Tibial artery (tissue), 4 donors: ENCODE results near the gene EMC8.

ENCODE experiments used
- DNase-seq, 2 donors: peaks; one replicate each; pipeline ENCODE4 v3.0.0-alpha.2; 2019
- H3K27ac ChIP-seq, 2 donors: fragments of 200-600 bp; sonication (generic) in 1 of 2; 1 replicate in 1 of 2; 2 replicates in 1 of 2; pipeline ENCODE4 v1.5.1; 2018 to 2019; ENCODE audit warnings: mild to moderate bottlenecking in 1 of 2
- H3K27me3 ChIP-seq, 2 donors: fragments of 200-600 bp; sonication (generic) in 1 of 2; one replicate each; pipeline versions ENCODE4 v1.5.1 to v1.6.0; 2016 to 2019
- H3K36me3 ChIP-seq, 3 donors: fragments of 200-600 bp; sonication (generic) in 2 of 3; one replicate each; pipeline ENCODE4 v1.5.1; 2016 to 2019; ENCODE audit warnings: mild to moderate bottlenecking in 2 of 3
- H3K4me1 ChIP-seq, 4 donors: fragments of 200-600 bp; sonication (generic) in 2 of 4; 1 replicate in 3 of 4; 2 replicates in 1 of 4; pipeline ENCODE4 v1.5.1; 2016 to 2019
- H3K4me3 ChIP-seq, 2 donors: fragments of 200-600 bp; sonication (generic) in 1 of 2; 1 replicate in 1 of 2; 2 replicates in 1 of 2; pipeline ENCODE4 v1.5.1; 2018 to 2019; ENCODE audit warnings: mild to moderate bottlenecking in 2 of 2
- H3K9me3 ChIP-seq, 3 donors: fragments of 200-600 bp; sonication (generic) in 1 of 3; one replicate each; pipeline ENCODE4 v1.5.1; 2016 to 2019
- intact Hi-C: fragments of 100-400 bp; cut with DNase I; formaldehyde crosslinking; loops from one replicate; pipeline ENCODE4 v1.15.0; 2023; ENCODE audit warnings: low total_unique reads
- TF ChIP-seq, protein P1 (sequence below), 2 experiments: fragments of 200-600 bp in 1 of 2; fragments of 450-650 bp in 1 of 2; IDR thresholded peaks; one replicate each; pipeline ENCODE4 v1.5.1; 2017 to 2019; ENCODE audit warnings: antibody characterized with exemption in 2 of 2, mild to moderate bottlenecking in 1 of 2, moderate library complexity in 1 of 2

Gene EMC8

GRCh38 chr16:85774136-85774535, 25.2 kb downstream of the EMC8 start:
- TF ChIP-seq, protein P1, sequence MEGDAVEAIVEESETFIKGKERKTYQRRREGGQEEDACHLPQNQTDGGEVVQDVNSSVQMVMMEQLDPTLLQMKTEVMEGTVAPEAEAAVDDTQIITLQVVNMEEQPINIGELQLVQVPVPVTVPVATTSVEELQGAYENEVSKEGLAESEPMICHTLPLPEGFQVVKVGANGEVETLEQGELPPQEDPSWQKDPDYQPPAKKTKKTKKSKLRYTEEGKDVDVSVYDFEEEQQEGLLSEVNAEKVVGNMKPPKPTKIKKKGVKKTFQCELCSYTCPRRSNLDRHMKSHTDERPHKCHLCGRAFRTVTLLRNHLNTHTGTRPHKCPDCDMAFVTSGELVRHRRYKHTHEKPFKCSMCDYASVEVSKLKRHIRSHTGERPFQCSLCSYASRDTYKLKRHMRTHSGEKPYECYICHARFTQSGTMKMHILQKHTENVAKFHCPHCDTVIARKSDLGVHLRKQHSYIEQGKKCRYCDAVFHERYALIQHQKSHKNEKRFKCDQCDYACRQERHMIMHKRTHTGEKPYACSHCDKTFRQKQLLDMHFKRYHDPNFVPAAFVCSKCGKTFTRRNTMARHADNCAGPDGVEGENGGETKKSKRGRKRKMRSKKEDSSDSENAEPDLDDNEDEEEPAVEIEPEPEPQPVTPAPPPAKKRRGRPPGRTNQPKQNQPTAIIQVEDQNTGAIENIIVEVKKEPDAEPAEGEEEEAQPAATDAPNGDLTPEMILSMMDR (IDR thresholded peaks at IDR 0.05), result no peak
- intact Hi-C loops, result no loop called here
- peaks cover 22 to 38% (median 30%) of the 10 kb centered on the region in 3 donors for H3K36me3 ChIP-seq

DNA sequence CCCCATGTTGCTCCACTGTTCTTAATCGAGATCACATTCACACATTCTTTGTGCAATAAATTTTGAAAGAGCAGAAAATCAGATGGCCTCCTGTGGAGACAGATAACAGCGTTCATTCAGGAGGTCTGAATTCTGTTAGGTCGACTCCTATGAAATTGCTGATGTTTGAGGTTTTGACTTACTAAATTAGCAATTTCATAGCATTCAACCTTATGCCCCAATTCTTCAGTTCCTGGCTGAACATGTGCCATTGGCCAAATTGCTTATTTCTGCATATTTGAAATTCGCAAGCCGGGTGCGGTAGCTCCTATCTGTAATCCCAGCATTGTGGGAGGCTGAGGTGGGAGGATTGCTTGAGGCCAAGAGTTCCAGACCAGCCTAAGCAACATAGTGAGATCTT, 26.3 kb downstream of the EMC8 start:
- Histone ChIP-seq H3K4me3 (no peak overlapping the region), H3K27ac (no peak overlapping the region), H3K36me3 (peaks cover 11 to 27% (median 19%) of the 10 kb centered on the region in 3 donors), H3K9me3 (no peaks in the 10 kb centered on the region), H3K4me1 (no peaks in the 10 kb centered on the region), H3K27me3 (no peaks in the 10 kb centered on the region)
- TF ChIP-seq, protein P1 (IDR thresholded peaks at IDR 0.05), result no peak
- DNase-seq, result no peak
- intact Hi-C loops, result no loop called here

More at GRCh38 chr16:85774136-85774535, 25.2 kb downstream of the EMC8 start:
- DNase-seq, result no peak
- Histone ChIP-seq H3K4me1 (no peaks in the 10 kb centered on the region), H3K27me3 (no peaks in the 10 kb centered on the region), H3K9me3 (no peaks in the 10 kb centered on the region), H3K4me3 (no peak overlapping the region), H3K27ac (no peak overlapping the region)

DNA sequence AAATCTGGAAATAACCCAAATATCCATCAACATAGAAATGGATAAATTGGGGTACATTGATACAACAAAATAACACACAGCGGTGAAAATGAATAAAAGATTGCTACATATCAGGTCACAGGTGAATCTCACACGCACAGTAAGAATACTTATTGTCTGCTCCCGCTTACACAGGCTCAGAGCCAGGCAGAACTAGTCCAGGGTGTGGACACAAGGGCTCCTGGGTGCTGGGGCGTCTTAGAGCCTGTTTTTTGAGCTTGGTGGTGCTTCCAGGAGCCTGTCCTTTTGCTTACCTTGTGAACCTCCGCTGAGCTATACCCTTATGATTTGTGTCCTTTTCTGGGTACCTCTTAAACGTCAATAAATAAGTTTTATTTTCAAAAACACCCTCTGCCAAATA, 28.6 kb downstream of the EMC8 start:
- no peak for DNase-seq
- Histone ChIP-seq H3K4me3 (no peak overlapping the region), H3K27ac (no peak overlapping the region), H3K9me3 (no peaks in the 10 kb centered on the region), H3K4me1 (no peaks in the 10 kb centered on the region), H3K36me3 (peaks cover 6 to 20% (median 9%) of the 10 kb centered on the region in 3 donors), H3K27me3 (peaks cover 0 to 3% of the 10 kb centered on the region in 2 donors)
- TF ChIP-seq, protein P1 (IDR thresholded peaks at IDR 0.05), result no peak
- intact Hi-C loops, result no loop called here

- intact Hi-C loops, result no loop called here
- H3K27me3 ChIP-seq, result peaks cover 0 to 13% of the 10 kb centered on the region in 2 donors
- H3K36me3 ChIP-seq, result peaks cover 0 to 9% (median 0%) of the 10 kb centered on the region in 3 donors
- H3K4me3 ChIP-seq, result no peak overlapping the region
- no peak overlapping the region for H3K27ac ChIP-seq
- H3K9me3 ChIP-seq, result no peaks in the 10 kb centered on the region
- TF ChIP-seq, protein P1 (IDR thresholded peaks at IDR 0.05), result no peak
- DNase-seq, result no peak
- no peaks in the 10 kb centered on the region for H3K4me1 ChIP-seq
Observed at GRCh38 chr16:85768199-85768598, 31.1 kb downstream of the EMC8 start.

- DNase-seq, result no peak
- Histone ChIP-seq H3K36me3 (peaks cover 0 to 9% (median 0%) of the 10 kb centered on the region in 3 donors), H3K27me3 (peaks cover 0 to 20% of the 10 kb centered on the region in 2 donors), H3K9me3 (no peaks in the 10 kb centered on the region), H3K27ac (no peak overlapping the region), H3K4me1 (no peaks in the 10 kb centered on the region), H3K4me3 (no peak overlapping the region)
- TF ChIP-seq, protein P1 (IDR thresholded peaks at IDR 0.05), result no peak
- intact Hi-C loops, result no loop called here
Observed at GRCh38 chr16:85767531-85767930, 31.8 kb downstream of the EMC8 start.

GRCh38 chr16:85765767-85766166, 33.6 kb downstream of the EMC8 start:
- intact Hi-C loops, result no loop called here
- no peaks in the 10 kb centered on the region for H3K9me3 ChIP-seq

More at GRCh38 chr16:85765767-85766166, 33.6 kb downstream of the EMC8 start:
- peaks cover 0 to 2% (median 0%) of the 10 kb centered on the region in 3 donors for H3K36me3 ChIP-seq
- H3K27me3 ChIP-seq, result peaks cover 0 to 26% of the 10 kb centered on the region in 2 donors
- TF ChIP-seq, protein P1 (IDR thresholded peaks at IDR 0.05), result no peak
- no peak for DNase-seq
- H3K4me1 ChIP-seq, result no peaks in the 10 kb centered on the region
- no peak overlapping the region for H3K27ac ChIP-seq
- no peak overlapping the region for H3K4me3 ChIP-seq
